Type B pancreatic cell (in vitro differentiated cells): ENCODE measurements around the gene C9orf152. TPM values are rescaled to one million over a fixed set of nuclear protein-coding genes. Genes with fewer than 3 reads are reported as not detected.
"Not testable (repeated sequence)": the region's sequence is repeated elsewhere in the genome, so short reads cannot be mapped to it uniquely, and the experiment has no call there.

ENCODE experiments used
- DNase-seq: peaks from one replicate; pipeline ENCODE4 v3.0.0; 2021; ENCODE audit warnings: mixed read lengths; ENCODE audit not compliant: unreplicated experiment; ENCODE audit errors: extremely low spot score
- H3K27ac Mint-ChIP-seq: 2 replicates; pipeline ENCODE4 v1.8.0; 2021; ENCODE audit warnings: mild to moderate bottlenecking, mixed read lengths
- H3K27me3 Mint-ChIP-seq: 2 replicates; pipeline ENCODE4 v1.8.0; 2021; ENCODE audit warnings: mixed read lengths
- H3K36me3 Mint-ChIP-seq: 2 replicates; pipeline ENCODE4 v1.8.0; 2021; ENCODE audit warnings: mixed read lengths
- H3K4me1 Mint-ChIP-seq: one replicate; pipeline ENCODE4 v1.8.0; 2021; ENCODE audit warnings: mixed read lengths; ENCODE audit not compliant: unreplicated experiment
- H3K4me3 Mint-ChIP-seq: 2 replicates; pipeline ENCODE4 v1.8.0; 2021; ENCODE audit warnings: mild to moderate bottlenecking, mixed read lengths
- H3K9me3 Mint-ChIP-seq: 2 replicates; pipeline ENCODE4 v1.8.0; 2021; ENCODE audit warnings: mixed read lengths
- total RNA-seq: library from RNA; stranded (reverse); gene quantifications from 2 replicates; pipeline ENCODE4 v1.2.1, GENCODE V29; 2021; ENCODE audit warnings: low replicate concordance
- TF ChIP-seq, protein P1 (sequence below): fragments of 200-600 bp; sonication (generic); conservative IDR thresholded peaks from 2 replicates; pipeline ENCODE4 v1.5.0; 2021; ENCODE audit warnings: antibody characterized with exemption, mild to moderate bottlenecking

The C9orf152 gene
- total RNA-seq, 1 donor from 2014 or later = 2.8 TPM

DNA sequence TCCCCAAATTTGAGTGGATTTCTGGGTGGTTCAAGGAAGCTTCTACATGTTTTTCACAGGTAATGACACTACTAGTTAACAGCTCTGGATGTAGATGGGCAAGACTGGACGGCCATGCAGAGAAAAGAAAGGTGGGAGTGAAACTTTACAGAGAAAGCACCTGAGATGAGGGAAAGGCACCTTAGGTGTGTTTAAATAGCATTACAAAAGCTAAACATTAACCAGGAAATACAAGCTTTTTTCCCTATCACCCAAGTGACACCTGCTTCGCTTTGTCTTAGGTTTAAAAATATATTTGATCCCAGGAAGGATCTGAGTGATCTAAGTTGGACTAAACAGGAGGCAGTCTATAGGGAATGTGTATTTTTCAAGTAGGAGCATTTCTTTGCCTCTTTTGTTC is 8.3 kb downstream of the C9orf152 start:
- Mint-ChIP-seq H3K9me3 (no peaks in the 10 kb centered on the region), H3K4me3 (no peak overlapping the region), H3K27me3 (no peaks in the 10 kb centered on the region), H3K4me1 (no peaks in the 10 kb centered on the region), H3K27ac (no peak overlapping the region), H3K36me3 (no peaks in the 10 kb centered on the region)
- DNase-seq = no peak
- TF ChIP-seq, protein P1, sequence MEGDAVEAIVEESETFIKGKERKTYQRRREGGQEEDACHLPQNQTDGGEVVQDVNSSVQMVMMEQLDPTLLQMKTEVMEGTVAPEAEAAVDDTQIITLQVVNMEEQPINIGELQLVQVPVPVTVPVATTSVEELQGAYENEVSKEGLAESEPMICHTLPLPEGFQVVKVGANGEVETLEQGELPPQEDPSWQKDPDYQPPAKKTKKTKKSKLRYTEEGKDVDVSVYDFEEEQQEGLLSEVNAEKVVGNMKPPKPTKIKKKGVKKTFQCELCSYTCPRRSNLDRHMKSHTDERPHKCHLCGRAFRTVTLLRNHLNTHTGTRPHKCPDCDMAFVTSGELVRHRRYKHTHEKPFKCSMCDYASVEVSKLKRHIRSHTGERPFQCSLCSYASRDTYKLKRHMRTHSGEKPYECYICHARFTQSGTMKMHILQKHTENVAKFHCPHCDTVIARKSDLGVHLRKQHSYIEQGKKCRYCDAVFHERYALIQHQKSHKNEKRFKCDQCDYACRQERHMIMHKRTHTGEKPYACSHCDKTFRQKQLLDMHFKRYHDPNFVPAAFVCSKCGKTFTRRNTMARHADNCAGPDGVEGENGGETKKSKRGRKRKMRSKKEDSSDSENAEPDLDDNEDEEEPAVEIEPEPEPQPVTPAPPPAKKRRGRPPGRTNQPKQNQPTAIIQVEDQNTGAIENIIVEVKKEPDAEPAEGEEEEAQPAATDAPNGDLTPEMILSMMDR = no peak

DNA sequence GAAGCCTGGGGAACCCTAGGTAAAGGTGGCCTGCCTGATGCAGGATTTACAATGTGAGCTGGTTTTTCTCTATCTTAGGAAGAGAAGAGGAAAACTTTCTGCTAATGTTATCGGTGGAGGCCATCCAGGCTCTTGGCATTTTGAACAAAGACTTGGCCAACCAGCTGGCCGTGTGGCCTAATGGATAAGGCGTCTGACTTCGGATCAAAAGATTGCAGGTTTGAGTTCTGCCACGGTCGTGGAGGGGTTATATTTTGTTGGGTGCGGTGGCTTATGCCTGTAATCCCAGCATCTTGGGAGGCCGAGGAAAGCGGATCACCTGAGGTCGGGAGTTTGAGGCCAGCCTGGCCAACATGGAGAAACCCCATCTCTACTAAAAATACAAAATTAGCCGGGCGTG is 9.6 kb downstream of the C9orf152 start:
- no peaks in the 10 kb centered on the region for H3K36me3 Mint-ChIP-seq
- TF ChIP-seq, protein P1 = no peak
- no peaks in the 10 kb centered on the region for H3K4me1 Mint-ChIP-seq
- no peak for DNase-seq
- no peaks in the 10 kb centered on the region for H3K9me3 Mint-ChIP-seq
- no peaks in the 10 kb centered on the region for H3K27me3 Mint-ChIP-seq
- no peak overlapping the region for H3K27ac Mint-ChIP-seq
- H3K4me3 Mint-ChIP-seq = no peak overlapping the region

DNA sequence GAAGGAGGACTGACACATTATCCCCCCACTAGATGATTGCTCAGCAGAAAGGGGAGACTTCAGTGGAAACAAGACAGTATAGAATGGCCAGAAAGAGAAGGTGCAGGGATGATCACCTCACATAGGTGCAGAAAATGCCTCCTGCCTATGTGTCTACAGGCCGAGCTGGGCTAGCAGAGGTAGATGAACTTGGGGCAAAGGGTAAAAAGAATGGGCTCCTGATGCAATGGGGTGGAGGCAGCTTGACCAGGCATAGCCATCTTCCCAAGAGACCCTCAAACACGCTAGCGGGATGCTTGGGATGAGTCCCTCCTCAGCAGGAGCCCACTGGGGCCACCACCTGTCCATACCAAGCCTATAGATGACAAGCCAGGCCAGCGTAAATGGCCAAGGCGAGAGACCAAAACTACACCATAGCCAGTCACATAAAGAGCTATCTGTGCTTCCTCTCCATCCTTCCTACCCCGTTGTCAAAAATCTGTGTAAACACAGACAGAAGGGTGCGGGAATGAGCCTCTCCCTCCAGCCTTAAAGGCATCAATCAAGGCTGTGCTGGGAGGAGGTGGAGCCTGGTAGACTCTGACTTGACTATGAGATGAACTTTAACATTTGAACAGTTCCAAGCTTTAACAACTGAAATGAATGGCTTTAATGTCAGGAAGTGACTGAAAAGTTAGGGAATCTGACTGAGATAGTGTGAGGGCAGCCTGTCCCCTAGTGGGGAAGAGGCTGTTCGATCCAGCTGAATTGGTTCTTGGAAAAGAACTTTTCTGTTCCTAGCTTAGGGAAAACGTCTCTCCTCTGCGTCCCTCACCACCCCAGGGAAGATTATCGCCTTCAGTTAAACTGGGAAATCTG is 10.4 kb downstream of the C9orf152 start:
- Mint-ChIP-seq H3K27me3 (no peaks in the 10 kb centered on the region), H3K36me3 (no peaks in the 10 kb centered on the region), H3K4me1 (peaks cover 6% of the 10 kb centered on the region), H3K4me3 (no peak overlapping the region), H3K9me3 (no peaks in the 10 kb centered on the region), H3K27ac (no peak overlapping the region)
- no peak for DNase-seq
- TF ChIP-seq, protein P1 = peak; percentile 22

DNA sequence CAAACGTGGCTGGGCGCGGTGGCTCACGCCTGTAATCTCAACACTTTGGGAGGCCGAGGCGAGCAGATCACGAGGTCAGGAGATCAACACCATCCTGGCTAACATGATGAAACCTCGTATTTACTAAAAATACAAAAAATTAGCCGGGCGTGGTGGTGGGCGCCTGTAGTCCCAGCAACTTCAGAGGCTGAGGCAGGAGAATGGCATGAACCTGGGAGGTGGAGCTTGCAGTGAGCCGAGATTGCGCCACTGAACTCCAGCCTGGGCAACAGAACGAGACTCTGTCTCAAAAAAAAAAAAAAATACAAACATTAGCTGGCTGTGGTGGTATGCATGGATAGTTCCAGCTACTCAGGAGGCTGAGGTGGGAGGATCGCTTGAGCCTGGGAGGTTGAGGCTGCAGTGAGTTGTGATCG is 11.9 kb downstream of the C9orf152 start:
- not testable (repeated sequence) for H3K4me1 Mint-ChIP-seq, H3K27me3 Mint-ChIP-seq, H3K27ac Mint-ChIP-seq, H3K4me3 Mint-ChIP-seq, H3K9me3 Mint-ChIP-seq, DNase-seq, H3K36me3 Mint-ChIP-seq

DNA sequence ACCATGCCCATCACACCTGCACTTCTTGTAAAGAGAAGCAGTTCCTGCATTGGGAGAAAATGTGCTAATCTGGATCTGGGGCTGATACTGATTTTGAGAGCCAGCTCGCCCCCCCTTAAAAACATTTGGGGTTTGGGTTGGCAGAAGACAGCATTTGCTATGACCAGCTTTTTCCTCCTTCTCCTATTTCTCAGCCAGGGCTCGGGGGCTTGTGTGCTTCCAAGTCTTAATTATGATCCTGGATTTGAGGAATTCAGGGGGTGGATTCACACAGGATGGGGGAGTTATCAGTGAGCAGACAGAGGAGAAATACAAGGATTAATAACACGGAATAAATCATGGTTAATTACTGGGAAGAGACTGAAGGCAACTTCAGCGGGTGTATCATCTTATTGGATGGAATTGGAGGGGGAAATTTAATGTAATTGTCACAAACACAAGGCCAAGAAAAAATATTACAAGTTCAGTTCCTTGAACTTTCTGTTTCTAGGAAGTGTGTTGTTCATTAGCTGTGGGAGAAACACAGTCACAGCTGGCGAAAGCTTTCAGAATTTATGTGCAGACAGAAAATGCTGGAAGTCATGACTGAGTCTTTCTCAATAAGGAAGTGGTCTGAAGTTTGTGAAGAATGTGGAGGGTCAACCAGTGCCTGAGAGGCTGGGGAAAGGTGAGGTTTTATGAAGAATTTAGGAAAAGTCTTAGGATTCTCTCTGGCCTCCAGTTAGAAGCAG is 15.3 kb downstream of the C9orf152 start:
- peaks cover 14% of the 10 kb centered on the region for H3K4me1 Mint-ChIP-seq
- H3K27me3 Mint-ChIP-seq = no peaks in the 10 kb centered on the region
- no peaks in the 10 kb centered on the region for H3K9me3 Mint-ChIP-seq
- H3K27ac Mint-ChIP-seq = peak overlapping the region; percentile 71
- TF ChIP-seq, protein P1 = no peak
- no peak for DNase-seq
- peak overlapping the region; percentile 1 for H3K4me3 Mint-ChIP-seq
- no peaks in the 10 kb centered on the region for H3K36me3 Mint-ChIP-seq

DNA sequence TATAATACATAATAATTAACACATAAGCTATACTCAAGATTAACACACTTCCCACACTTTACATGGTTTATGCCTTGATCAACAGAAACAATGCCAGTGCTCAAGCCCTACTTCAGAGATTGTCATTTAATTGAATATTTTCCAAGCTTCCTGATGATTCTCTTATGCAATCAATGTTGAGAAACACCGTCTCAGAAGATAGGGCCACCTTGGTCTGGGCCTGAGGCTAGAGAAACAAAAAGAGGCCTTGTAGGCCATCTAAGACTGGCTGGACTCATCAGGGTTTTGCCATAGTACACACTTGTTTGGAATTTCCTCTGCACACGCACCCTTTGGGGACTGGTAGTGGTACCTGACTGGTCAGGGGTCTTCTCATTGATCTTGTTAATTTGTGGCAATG is 16.3 kb downstream of the C9orf152 start:
- TF ChIP-seq, protein P1 = no peak
- H3K4me3 Mint-ChIP-seq = no peak overlapping the region
- H3K27ac Mint-ChIP-seq = no peak overlapping the region
- H3K4me1 Mint-ChIP-seq = peaks cover 14% of the 10 kb centered on the region
- no peak for DNase-seq
- H3K9me3 Mint-ChIP-seq = no peaks in the 10 kb centered on the region
- no peaks in the 10 kb centered on the region for H3K27me3 Mint-ChIP-seq
- H3K36me3 Mint-ChIP-seq = no peaks in the 10 kb centered on the region
